HL-60 (cell line): Measurements from ENCODE around the gene SNX25.
"Not testable (repeated sequence)": the region's sequence is repeated elsewhere in the genome, so short reads cannot be mapped to it uniquely, and the experiment has no call there.

Source experiments
- DNase-seq, 2 experiments: peaks; one replicate each; pipeline ENCODE4 v3.0.0-alpha.2; 2010 to 2020; ENCODE audit warnings: low read depth in 1 of 2, low spot score in 1 of 2
- H3K27ac ChIP-seq: fragments of 250-450 bp; sonication (Bioruptor Pico); replicated peaks from 2 replicates; pipeline ENCODE4 v1.5.1; 2020; ENCODE audit warnings: mild to moderate bottlenecking, moderate library complexity
- H3K27me3 ChIP-seq: fragments of 250-450 bp; sonication (Bioruptor Pico); 2 replicates; pipeline ENCODE4 v1.5.1; 2021; ENCODE audit warnings: mild to moderate bottlenecking, moderate library complexity; ENCODE audit not compliant: insufficient read depth, poor library complexity, severe bottlenecking
- H3K4me3 ChIP-seq: replicated peaks from 2 replicates; pipeline ENCODE4 v1.5.1; 2011; ENCODE audit warnings: mild to moderate bottlenecking, control low read depth, low read length; ENCODE audit not compliant: insufficient read depth
- GABPA ChIP-seq: IDR thresholded peaks from 2 replicates; pipeline ENCODE4 v1.6.1; 2012; ENCODE audit warnings: low read depth
- POLR2AphosphoS5 ChIP-seq: IDR thresholded peaks from 2 replicates; pipeline ENCODE4 v1.6.1; 2012; ENCODE audit warnings: low read depth
- SPI1 ChIP-seq: IDR thresholded peaks from 2 replicates; pipeline ENCODE4 v1.6.1; 2012; ENCODE audit warnings: low read depth, mild to moderate bottlenecking, borderline replicate concordance
- TF ChIP-seq, protein P1 (sequence below): IDR thresholded peaks from 2 replicates; pipeline ENCODE4 v1.6.1; 2012; ENCODE audit warnings: low read depth; ENCODE audit not compliant: insufficient replicate concordance
- TF ChIP-seq, protein P2 (sequence below): IDR thresholded peaks from one replicate; pipeline ENCODE4 v1.5.1; 2011; ENCODE audit warnings: low read length, control low read depth, inconsistent platforms; ENCODE audit not compliant: insufficient read depth

SNX25 gene

DNA sequence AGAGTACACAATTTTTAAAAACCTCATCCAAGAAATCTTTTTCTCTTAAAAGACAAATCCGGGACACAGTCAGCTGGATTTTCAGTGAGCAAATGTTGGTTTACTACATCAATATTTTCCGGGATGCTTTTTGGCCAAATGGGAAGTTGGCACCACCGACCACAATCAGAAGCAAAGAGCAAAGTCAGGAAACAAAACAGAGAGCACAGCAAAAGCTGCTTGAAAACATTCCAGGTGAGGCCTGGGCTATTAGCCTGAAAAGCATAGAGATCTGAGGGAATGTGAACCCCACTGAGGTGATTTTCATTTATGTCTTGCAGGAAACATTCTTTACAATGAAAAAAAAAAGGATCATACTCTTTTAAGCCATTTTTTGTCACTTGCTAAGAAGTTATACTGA, 152.5 kb downstream of the SNX25 start:
- no peak overlapping the region for H3K27ac ChIP-seq
- H3K27me3 ChIP-seq: peaks cover 3% of the 10 kb centered on the region
- H3K4me3 ChIP-seq: no peak overlapping the region
- no peak for TF ChIP-seq SPI1
- TF ChIP-seq GABPA: no peak
- TF ChIP-seq, protein P1, sequence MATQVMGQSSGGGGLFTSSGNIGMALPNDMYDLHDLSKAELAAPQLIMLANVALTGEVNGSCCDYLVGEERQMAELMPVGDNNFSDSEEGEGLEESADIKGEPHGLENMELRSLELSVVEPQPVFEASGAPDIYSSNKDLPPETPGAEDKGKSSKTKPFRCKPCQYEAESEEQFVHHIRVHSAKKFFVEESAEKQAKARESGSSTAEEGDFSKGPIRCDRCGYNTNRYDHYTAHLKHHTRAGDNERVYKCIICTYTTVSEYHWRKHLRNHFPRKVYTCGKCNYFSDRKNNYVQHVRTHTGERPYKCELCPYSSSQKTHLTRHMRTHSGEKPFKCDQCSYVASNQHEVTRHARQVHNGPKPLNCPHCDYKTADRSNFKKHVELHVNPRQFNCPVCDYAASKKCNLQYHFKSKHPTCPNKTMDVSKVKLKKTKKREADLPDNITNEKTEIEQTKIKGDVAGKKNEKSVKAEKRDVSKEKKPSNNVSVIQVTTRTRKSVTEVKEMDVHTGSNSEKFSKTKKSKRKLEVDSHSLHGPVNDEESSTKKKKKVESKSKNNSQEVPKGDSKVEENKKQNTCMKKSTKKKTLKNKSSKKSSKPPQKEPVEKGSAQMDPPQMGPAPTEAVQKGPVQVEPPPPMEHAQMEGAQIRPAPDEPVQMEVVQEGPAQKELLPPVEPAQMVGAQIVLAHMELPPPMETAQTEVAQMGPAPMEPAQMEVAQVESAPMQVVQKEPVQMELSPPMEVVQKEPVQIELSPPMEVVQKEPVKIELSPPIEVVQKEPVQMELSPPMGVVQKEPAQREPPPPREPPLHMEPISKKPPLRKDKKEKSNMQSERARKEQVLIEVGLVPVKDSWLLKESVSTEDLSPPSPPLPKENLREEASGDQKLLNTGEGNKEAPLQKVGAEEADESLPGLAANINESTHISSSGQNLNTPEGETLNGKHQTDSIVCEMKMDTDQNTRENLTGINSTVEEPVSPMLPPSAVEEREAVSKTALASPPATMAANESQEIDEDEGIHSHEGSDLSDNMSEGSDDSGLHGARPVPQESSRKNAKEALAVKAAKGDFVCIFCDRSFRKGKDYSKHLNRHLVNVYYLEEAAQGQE: no peak
- no peak for TF ChIP-seq POLR2AphosphoS5
- TF ChIP-seq, protein P2, sequence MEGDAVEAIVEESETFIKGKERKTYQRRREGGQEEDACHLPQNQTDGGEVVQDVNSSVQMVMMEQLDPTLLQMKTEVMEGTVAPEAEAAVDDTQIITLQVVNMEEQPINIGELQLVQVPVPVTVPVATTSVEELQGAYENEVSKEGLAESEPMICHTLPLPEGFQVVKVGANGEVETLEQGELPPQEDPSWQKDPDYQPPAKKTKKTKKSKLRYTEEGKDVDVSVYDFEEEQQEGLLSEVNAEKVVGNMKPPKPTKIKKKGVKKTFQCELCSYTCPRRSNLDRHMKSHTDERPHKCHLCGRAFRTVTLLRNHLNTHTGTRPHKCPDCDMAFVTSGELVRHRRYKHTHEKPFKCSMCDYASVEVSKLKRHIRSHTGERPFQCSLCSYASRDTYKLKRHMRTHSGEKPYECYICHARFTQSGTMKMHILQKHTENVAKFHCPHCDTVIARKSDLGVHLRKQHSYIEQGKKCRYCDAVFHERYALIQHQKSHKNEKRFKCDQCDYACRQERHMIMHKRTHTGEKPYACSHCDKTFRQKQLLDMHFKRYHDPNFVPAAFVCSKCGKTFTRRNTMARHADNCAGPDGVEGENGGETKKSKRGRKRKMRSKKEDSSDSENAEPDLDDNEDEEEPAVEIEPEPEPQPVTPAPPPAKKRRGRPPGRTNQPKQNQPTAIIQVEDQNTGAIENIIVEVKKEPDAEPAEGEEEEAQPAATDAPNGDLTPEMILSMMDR: no peak
- no peak for DNase-seq

DNA sequence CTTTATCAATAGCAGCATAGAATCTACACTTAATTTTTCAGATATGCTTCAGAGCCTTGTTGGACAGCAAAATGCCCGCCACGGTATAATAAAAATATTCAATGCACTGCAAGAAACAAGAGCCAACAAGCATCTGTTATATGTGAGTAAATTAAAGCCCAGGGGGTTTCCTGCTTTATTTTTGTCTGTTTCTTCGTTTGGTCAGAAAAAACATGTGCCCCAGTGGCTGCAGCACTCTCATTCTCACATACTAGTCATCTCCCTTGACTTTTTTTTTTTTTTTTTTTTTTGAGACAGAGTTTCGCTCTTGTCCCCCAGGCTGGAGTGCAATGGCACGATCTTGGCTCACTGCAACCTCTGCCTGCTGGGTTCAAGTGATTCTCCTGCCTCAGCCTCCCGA, 153.2 kb downstream of the SNX25 start:
- H3K27me3 ChIP-seq, H3K27ac ChIP-seq, H3K4me3 ChIP-seq, DNase-seq: not testable (repeated sequence)

DNA sequence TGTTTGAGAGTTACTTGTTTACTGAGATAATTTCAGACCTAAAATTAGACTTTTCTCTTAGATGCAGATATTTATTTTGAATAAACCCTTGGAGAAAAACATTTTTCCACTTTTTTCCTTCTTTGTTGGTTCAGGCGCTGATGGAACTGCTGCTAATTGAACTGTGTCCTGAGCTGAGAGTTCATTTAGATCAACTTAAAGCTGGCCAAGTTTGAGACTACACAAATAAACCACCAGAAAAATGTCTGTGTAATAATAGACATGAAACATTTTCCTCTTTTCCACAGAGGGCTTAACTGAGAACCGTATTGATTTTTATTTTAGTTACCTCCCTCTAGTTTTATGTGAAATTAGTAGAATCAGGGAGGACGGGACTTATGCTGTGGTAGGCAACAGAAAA, 153.9 kb downstream of the SNX25 start:
- TF ChIP-seq, protein P2: no peak
- TF ChIP-seq GABPA: no peak
- TF ChIP-seq, protein P1: no peak
- peaks cover 3% of the 10 kb centered on the region for H3K27me3 ChIP-seq
- no peak overlapping the region for H3K27ac ChIP-seq
- no peak for DNase-seq
- H3K4me3 ChIP-seq: no peak overlapping the region

DNA sequence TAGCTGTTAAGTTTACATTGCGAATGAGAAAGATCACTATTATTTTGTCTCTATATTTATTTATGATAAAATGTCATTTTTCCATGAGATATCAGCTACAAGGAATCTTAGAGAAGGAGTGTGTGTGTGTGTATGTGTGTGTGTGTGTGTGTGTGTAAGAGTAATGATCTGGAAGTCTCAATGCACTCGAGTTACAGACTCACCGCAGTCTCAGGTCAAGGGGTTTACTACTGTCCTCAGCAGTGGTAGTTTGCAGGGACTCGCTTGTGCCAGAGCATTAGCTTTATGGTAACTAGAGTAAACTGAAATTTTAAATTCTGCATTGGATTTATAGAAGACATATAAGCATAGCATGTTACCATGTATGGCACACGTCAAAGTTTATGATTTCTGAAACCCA, 155.5 kb downstream of the SNX25 start:
- no peak overlapping the region for H3K4me3 ChIP-seq
- peaks cover 5% of the 10 kb centered on the region for H3K27me3 ChIP-seq
- DNase-seq: no peak
- TF ChIP-seq, protein P2: no peak
- TF ChIP-seq SPI1: no peak
- no peak for TF ChIP-seq GABPA
- TF ChIP-seq, protein P1: no peak
- TF ChIP-seq POLR2AphosphoS5: no peak
- no peak overlapping the region for H3K27ac ChIP-seq
